Measurements from ENCODE around the gene RANBP9.

RANBP9 gene

DNA sequence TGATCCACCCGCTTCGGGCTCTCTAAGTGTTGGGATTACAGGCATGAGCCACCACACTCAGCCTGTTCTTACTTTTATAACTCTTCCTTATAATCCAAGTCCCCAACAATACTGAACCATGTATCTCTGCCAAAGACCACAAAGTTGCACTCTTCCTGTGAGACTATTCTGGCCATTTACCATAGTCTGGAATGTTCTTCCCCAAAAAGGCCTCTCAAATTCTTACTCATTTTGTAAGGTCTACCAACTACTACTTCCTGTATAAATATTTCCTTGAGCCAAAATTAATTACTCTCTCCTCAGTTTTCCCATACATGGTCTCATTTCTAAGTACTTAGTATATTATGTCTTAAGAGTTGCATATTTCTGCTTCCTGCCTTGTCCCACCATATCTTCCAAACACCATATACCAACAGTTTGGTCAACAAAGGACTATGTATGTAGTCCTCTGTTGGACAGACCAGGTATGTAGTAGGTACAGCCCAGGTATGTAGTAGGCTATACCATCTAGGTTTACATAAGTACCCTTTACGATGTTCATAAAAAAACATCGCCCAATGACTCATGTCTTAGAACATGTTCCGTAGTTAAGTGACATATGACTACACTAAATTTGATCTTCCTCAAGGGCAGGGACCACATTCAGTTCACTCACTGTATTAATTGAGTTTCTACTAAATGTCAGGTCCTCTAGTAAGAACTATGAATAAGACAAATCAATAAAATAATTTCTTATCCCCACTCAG is 22.0 kb downstream of the RANBP9 start:
- no peak for TF ChIP-seq CTCF (IDR thresholded peaks at IDR 0.05; ENCODE audit: low read depth, low read length)

DNA sequence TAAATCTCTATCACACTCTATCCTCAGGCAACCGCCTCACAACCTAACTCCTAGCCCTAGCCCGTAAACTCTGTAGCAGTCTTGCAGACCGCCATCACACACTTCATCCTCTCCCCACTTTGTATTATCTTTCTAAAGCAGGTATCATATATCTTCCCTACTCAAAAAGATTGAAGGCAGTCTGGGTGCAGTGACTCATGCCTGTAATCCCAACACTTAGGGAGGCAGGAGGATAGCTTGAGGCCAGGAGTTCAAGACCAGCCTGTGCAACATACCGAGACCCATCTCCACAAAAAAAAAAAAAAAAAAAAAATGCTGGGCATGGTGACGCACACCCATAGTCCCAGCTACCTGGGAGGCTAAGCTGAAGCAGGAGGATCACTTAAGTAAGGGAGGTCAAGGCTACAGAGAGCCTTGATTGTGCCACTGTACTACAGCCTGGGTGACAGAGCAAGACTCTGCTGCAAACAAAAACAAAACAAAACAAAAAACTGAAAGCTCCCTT is 22.9 kb downstream of the RANBP9 start:
- DNase-seq, result no peak
- H3K9me3 ChIP-seq (ENCODE audit: severe bottlenecking), result no peaks in the 10 kb centered on the region
- H3K27me3 ChIP-seq (ENCODE audit: insufficient read depth, low read depth, severe bottlenecking), result no peaks in the 10 kb centered on the region
- no peak overlapping the region for H3K4me3 ChIP-seq (ENCODE audit: low read depth, low read length)
- no peak for TF ChIP-seq CTCF (IDR thresholded peaks at IDR 0.05; ENCODE audit: low read depth, low read length)
- no peak overlapping the region for H3K27ac ChIP-seq
- peaks cover 45% of the 10 kb centered on the region for H3K36me3 ChIP-seq

More for the DNA sequence above, 22.0 kb downstream of the RANBP9 start:
- H3K36me3 ChIP-seq, result peaks cover 41% of the 10 kb centered on the region
- no peak overlapping the region for H3K27ac ChIP-seq
- H3K27me3 ChIP-seq (ENCODE audit: insufficient read depth, low read depth, severe bottlenecking), result no peaks in the 10 kb centered on the region
- no peak overlapping the region for H3K4me3 ChIP-seq (ENCODE audit: low read depth, low read length)
- H3K9me3 ChIP-seq (ENCODE audit: severe bottlenecking), result no peaks in the 10 kb centered on the region
- no peak for DNase-seq

DNA sequence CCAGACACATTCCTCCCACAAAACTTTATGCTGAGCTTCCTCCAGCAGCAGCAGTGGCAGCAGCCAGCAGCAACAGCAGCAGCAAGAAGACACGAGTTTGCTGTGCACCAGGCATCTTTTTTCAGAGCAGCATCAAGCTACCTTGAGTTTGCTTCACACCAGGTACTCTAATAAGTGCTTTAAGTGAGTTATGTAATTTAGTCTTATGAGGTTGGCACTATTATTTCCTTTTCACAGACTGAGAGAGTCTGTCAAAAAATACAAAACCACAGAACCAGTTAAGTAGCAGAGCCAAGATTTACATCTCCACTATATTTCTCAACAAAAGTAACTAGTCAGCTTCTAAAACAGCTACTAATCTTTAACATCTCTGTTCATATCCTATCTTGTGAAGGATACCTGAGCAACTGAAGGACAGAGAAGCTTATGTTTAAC is 23.7 kb downstream of the RANBP9 start:
- no peak for DNase-seq
- Histone ChIP-seq H3K4me3 (ENCODE audit: low read depth, low read length) (no peak overlapping the region), H3K27me3 (ENCODE audit: insufficient read depth, low read depth, severe bottlenecking) (no peaks in the 10 kb centered on the region), H3K36me3 (peaks cover 47% of the 10 kb centered on the region), H3K27ac (no peak overlapping the region), H3K9me3 (ENCODE audit: severe bottlenecking) (no peaks in the 10 kb centered on the region)
- no peak for TF ChIP-seq CTCF (IDR thresholded peaks at IDR 0.05; ENCODE audit: low read depth, low read length)

DNA sequence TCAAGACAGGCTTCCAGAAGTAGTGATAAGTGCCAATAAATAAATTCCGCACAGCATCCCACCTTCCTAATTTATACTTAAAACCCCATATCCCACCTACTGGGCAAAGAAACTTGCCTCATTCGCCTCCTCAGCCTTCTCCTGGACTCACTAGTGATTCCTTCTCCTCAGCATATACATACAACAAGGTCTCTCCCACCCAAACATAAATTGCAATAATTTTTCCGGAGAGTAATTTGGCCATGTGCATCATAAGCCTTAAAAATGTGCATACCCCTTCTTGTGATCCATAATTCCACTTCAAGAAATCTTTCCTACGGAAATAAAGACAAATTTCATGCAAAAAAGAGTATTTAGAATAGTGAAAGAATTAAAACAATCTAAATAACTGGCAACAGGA is 26.8 kb downstream of the RANBP9 start:
- Histone ChIP-seq H3K27ac (no peak overlapping the region), H3K36me3 (peaks cover 29% of the 10 kb centered on the region), H3K4me3 (ENCODE audit: low read depth, low read length) (no peak overlapping the region), H3K9me3 (ENCODE audit: severe bottlenecking) (no peaks in the 10 kb centered on the region), H3K27me3 (ENCODE audit: insufficient read depth, low read depth, severe bottlenecking) (no peaks in the 10 kb centered on the region)
- DNase-seq, result no peak
- no peak for TF ChIP-seq CTCF (IDR thresholded peaks at IDR 0.05; ENCODE audit: low read depth, low read length)

DNA sequence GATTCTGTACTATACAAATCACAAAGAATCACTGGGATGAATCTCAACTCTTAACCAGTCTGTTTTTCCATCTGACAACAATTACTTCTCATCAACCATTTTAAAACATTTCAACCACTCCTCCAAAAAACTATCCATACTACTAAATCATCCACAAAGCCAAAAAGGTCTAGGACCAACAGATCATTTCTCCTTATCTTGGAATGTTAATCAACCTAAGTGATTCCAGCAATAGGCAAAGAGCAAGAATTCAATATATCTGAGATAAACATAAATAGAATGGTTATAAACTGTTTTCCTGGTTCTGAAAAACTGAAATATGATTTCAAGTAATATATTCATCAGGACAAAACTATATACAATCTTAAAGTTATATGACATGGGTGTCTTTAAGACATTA is 28.6 kb downstream of the RANBP9 start:
- H3K27ac ChIP-seq, result no peak overlapping the region
- H3K9me3 ChIP-seq (ENCODE audit: severe bottlenecking), result no peaks in the 10 kb centered on the region
- H3K36me3 ChIP-seq, result peaks cover 22% of the 10 kb centered on the region
- no peak overlapping the region for H3K4me3 ChIP-seq (ENCODE audit: low read depth, low read length)
- DNase-seq, result no peak
- no peaks in the 10 kb centered on the region for H3K27me3 ChIP-seq (ENCODE audit: insufficient read depth, low read depth, severe bottlenecking)
- TF ChIP-seq CTCF (IDR thresholded peaks at IDR 0.05; ENCODE audit: low read depth, low read length), result no peak

GRCh38 chr6:13682346-13682745 is 29.3 kb downstream of the RANBP9 start:
- no peaks in the 10 kb centered on the region for H3K9me3 ChIP-seq (ENCODE audit: severe bottlenecking)
- no peaks in the 10 kb centered on the region for H3K27me3 ChIP-seq (ENCODE audit: insufficient read depth, low read depth, severe bottlenecking)
- no peak for DNase-seq
- TF ChIP-seq CTCF (IDR thresholded peaks at IDR 0.05; ENCODE audit: low read depth, low read length), result no peak
- H3K36me3 ChIP-seq, result peaks cover 20% of the 10 kb centered on the region
- H3K27ac ChIP-seq, result no peak overlapping the region
- H3K4me3 ChIP-seq (ENCODE audit: low read depth, low read length), result no peak overlapping the region

Data from WERI-Rb-1 (cell line).